OCI-LY3 (cell line): ENCODE data around the gene FXYD4.
"Not testable (repeated sequence)": the region's sequence is repeated elsewhere in the genome, so short reads cannot be mapped to it uniquely, and the experiment has no call there.

Source experiments
- EZH2phosphoT487 ChIP-seq: fragments of 200-600 bp; shearing (Covaris generic); IDR thresholded peaks from 2 replicates; pipeline ENCODE4 v1.6.1; 2018; ENCODE audit warnings: antibody characterized with exemption, mixed run types, low read depth
- TF ChIP-seq, protein P1 (sequence below): fragments of 200-600, 300-600 bp; sonication (generic); IDR thresholded peaks from 2 replicates; pipeline ENCODE4 v1.5.1; 2014; ENCODE audit warnings: antibody characterized with exemption, low read length, low read depth

GRCh38 chr10:43421944-43422343 lies 50.5 kb downstream of the FXYD4 start:
- TF ChIP-seq, protein P1, sequence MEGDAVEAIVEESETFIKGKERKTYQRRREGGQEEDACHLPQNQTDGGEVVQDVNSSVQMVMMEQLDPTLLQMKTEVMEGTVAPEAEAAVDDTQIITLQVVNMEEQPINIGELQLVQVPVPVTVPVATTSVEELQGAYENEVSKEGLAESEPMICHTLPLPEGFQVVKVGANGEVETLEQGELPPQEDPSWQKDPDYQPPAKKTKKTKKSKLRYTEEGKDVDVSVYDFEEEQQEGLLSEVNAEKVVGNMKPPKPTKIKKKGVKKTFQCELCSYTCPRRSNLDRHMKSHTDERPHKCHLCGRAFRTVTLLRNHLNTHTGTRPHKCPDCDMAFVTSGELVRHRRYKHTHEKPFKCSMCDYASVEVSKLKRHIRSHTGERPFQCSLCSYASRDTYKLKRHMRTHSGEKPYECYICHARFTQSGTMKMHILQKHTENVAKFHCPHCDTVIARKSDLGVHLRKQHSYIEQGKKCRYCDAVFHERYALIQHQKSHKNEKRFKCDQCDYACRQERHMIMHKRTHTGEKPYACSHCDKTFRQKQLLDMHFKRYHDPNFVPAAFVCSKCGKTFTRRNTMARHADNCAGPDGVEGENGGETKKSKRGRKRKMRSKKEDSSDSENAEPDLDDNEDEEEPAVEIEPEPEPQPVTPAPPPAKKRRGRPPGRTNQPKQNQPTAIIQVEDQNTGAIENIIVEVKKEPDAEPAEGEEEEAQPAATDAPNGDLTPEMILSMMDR: not testable (repeated sequence)
- TF ChIP-seq EZH2phosphoT487: not testable (repeated sequence)
